PC-9 (cell line): ENCODE measurements around the gene ANLN. TPM values are rescaled to one million over a fixed set of nuclear protein-coding genes. Genes with fewer than 3 reads are reported as not detected.

Experiments
- BruUV-seq: library from RNA; stranded (reverse); fragments of 400-500 nt; replicated peaks from 2 replicates; lab custom pipeline; 2021; lab: Mats Ljungman, UMichigan
- CTCF ChIA-PET: fragments of 300-600 bp; sonication (Branson Sonifier 250); formaldehyde crosslinking; loops from one replicate; lab custom pipeline; 2022; ENCODE audit warnings: antibody characterized with exemption; lab: Charles Lee
- POLR2A ChIA-PET: fragments of 300-600 bp; sonication (Branson Sonifier 250); formaldehyde crosslinking; loops from one replicate; lab custom pipeline; 2022; ENCODE audit warnings: antibody characterized with exemption; ENCODE audit not compliant: unreplicated experiment; lab: Charles Lee
- DNase-seq, 2 experiments: peaks; one replicate each; pipeline versions ENCODE4 v3.0.0 to v3.0.0-alpha.2; 2015 to 2022; ENCODE audit warnings: mixed read lengths in 1 of 2
- H2AFZ ChIP-seq: fragments of 200-600 bp; sonication (generic); 2 replicates; pipeline ENCODE4 v1.8.1; 2017; ENCODE audit warnings: antibody characterized with exemption
- H3F3A ChIP-seq: fragments of 200-600 bp; sonication (generic); 2 replicates; pipeline ENCODE4 v1.8.1; 2017; ENCODE audit warnings: antibody characterized with exemption, mild to moderate bottlenecking, low read depth; ENCODE audit not compliant: insufficient read depth
- H3K27ac ChIP-seq: fragments of 200-600 bp; sonication (generic); 2 replicates; pipeline ENCODE4 v1.6.1; 2016; ENCODE audit warnings: mixed run types
- H3K27me3 ChIP-seq: fragments of 200-600 bp; sonication (generic); 2 replicates; pipeline ENCODE4 v1.6.1; 2016; ENCODE audit warnings: low read depth, mixed run types; ENCODE audit not compliant: insufficient read depth
- H3K36me3 ChIP-seq: fragments of 200-600 bp; sonication (generic); 2 replicates; pipeline ENCODE4 v1.6.1; 2016; ENCODE audit warnings: low read depth, mixed run types
- H3K4me1 ChIP-seq: fragments of 200-600 bp; sonication (generic); replicated peaks from 2 replicates; pipeline ENCODE4 v1.6.1; 2016; ENCODE audit warnings: mixed run types; ENCODE audit not compliant: insufficient read depth
- H3K4me2 ChIP-seq: fragments of 200-600 bp; sonication (generic); 2 replicates; pipeline ENCODE4 v1.6.1; 2017; ENCODE audit warnings: mixed run types
- H3K4me3 ChIP-seq: fragments of 200-600 bp; sonication (generic); 2 replicates; pipeline ENCODE4 v1.6.1; 2016; ENCODE audit warnings: mixed run types
- H3K79me2 ChIP-seq: fragments of 200-600 bp; sonication (generic); 2 replicates; pipeline ENCODE4 v1.6.1; 2017; ENCODE audit warnings: low read depth, mixed run types
- H3K9me2 ChIP-seq: fragments of 200-600 bp; sonication (generic); 2 replicates; pipeline ENCODE4 v1.8.1; 2017; ENCODE audit warnings: mild to moderate bottlenecking; ENCODE audit not compliant: insufficient read depth
- H3K9me3 ChIP-seq: fragments of 200-600 bp; sonication (generic); 2 replicates; pipeline ENCODE4 v1.8.1; 2016; ENCODE audit warnings: low read depth; ENCODE audit not compliant: insufficient read depth
- H4K20me1 ChIP-seq: fragments of 200-600 bp; sonication (generic); 2 replicates; pipeline ENCODE4 v1.8.1; 2017; ENCODE audit not compliant: insufficient read depth
- EZH2 ChIP-seq: fragments of 200-600 bp; sonication (generic); IDR thresholded peaks from 2 replicates; pipeline ENCODE4 v1.8.0; 2017; ENCODE audit warnings: antibody characterized with exemption, low read depth
- intact Hi-C: fragments of 100-400 bp; cut with micrococcal nuclease; formaldehyde crosslinking; loops from one replicate; pipeline ENCODE4 v1.10.0; 2022; ENCODE audit not compliant: unreplicated experiment
- total RNA-seq: library from RNA; stranded (reverse); gene quantifications from 2 replicates; pipeline ENCODE4 v1.2.3, GENCODE V29; 2021
- TF ChIP-seq, protein P1 (sequence below): fragments of 200-600 bp; sonication (generic); conservative IDR thresholded peaks from 2 replicates; pipeline ENCODE4 v1.6.1; 2017; ENCODE audit warnings: mixed run types, antibody characterized with exemption, mild to moderate bottlenecking, moderate library complexity

The ANLN gene
- total RNA-seq, 1 experiment from 2014 or later: 262 TPM

DNA sequence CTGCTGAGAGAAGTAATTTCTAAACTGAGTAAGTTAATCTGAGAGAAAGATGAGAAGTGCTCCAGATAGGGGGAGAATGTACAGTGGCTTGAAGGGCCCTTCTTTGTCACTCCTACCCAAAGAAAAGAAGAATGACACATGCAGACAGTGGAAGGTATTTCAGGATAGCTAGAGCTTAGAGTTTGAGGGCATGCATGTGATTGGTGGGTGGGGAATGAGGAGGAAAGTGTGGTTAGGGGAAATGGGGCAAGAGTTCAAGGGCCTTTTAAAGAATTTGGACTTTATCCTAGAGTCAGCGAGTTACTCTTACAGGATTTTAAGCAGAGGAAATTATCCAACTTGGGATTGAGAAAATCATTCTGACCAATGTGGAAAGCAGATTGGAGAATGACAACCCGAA lies 50.0 kb downstream of the ANLN start:
- peaks cover 5% of the 10 kb centered on the region; the same call in 1 of the 2 replicates for H4K20me1 ChIP-seq
- ChIA-PET CTCF (no interaction called here), POLR2A (no interaction called here)
- no peaks in the 10 kb centered on the region for H3K9me2 ChIP-seq
- H3K4me2 ChIP-seq: no peak overlapping the region
- no peaks in the 10 kb centered on the region for H3K9me3 ChIP-seq
- no TSS peak for BruUV-seq
- no peak for DNase-seq
- peaks cover 10% of the 10 kb centered on the region; the same call in 1 of the 2 replicates for H3K79me2 ChIP-seq
- peaks cover 53% of the 10 kb centered on the region for H3K36me3 ChIP-seq
- TF ChIP-seq EZH2: no peak
- TF ChIP-seq, protein P1, sequence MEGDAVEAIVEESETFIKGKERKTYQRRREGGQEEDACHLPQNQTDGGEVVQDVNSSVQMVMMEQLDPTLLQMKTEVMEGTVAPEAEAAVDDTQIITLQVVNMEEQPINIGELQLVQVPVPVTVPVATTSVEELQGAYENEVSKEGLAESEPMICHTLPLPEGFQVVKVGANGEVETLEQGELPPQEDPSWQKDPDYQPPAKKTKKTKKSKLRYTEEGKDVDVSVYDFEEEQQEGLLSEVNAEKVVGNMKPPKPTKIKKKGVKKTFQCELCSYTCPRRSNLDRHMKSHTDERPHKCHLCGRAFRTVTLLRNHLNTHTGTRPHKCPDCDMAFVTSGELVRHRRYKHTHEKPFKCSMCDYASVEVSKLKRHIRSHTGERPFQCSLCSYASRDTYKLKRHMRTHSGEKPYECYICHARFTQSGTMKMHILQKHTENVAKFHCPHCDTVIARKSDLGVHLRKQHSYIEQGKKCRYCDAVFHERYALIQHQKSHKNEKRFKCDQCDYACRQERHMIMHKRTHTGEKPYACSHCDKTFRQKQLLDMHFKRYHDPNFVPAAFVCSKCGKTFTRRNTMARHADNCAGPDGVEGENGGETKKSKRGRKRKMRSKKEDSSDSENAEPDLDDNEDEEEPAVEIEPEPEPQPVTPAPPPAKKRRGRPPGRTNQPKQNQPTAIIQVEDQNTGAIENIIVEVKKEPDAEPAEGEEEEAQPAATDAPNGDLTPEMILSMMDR: no peak
- peaks cover 31% of the 10 kb centered on the region for H3F3A ChIP-seq
- no peak overlapping the region for H3K4me3 ChIP-seq
- no peaks in the 10 kb centered on the region for H3K4me1 ChIP-seq
- intact Hi-C loops: loop anchor here (2.0 kb wide), 1 partner anchor 759 kb away; no protein-coding TSS in a partner anchor
- no peaks in the 10 kb centered on the region for H3K27me3 ChIP-seq
- no peak overlapping the region for H2AFZ ChIP-seq
- H3K27ac ChIP-seq: no peak overlapping the region

DNA sequence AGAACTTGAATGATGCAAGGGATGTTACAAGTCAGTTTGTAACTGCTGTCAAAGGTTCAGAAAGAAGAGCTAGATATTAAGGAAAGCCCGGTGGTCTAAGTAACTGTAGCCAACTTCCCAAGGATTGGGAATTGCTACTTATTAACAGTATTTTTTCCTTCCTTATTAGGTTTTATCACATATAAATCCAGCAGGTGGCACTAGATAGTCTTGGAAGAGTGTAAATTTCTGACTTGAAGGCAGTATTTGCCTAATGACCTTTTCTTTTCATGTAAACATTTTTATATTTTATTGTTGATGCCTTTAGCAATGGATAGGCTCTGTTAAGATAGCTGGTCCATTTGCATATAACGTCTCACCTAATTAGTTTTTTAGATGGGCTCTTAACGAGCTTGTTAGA lies 51.2 kb downstream of the ANLN start:
- Histone ChIP-seq H3K36me3 (peaks cover 63% of the 10 kb centered on the region), H3K9me3 (0 out of 2 replicates have a peak, but pooled peaks cover 4% of the 10 kb centered on the region), H2AFZ (no peak overlapping the region), H3K27ac (no peak overlapping the region), H3K4me1 (no peaks in the 10 kb centered on the region), H3K79me2 (peaks cover 8% of the 10 kb centered on the region; the same call in 1 of the 2 replicates), H3K4me3 (no peak overlapping the region), H3K4me2 (no peak overlapping the region), H3K9me2 (no peaks in the 10 kb centered on the region), H3F3A (peaks cover 40% of the 10 kb centered on the region; the same call in 1 of the 2 replicates), H3K27me3 (no peaks in the 10 kb centered on the region), H4K20me1 (peaks cover 5% of the 10 kb centered on the region; the same call in 1 of the 2 replicates)
- peak in 1 of 2 experiments; percentile 51 for DNase-seq
- ChIA-PET POLR2A (no interaction called here), CTCF (interaction anchor here (0.6 to 1.5 kb wide), 6 partner anchors 14 to 758 kb away, joined by 3 to 6 read pairs (median 4); no protein-coding TSS in a partner anchor)
- TF ChIP-seq EZH2: no peak
- TF ChIP-seq, protein P1: peak; percentile 74
- intact Hi-C loops: loop anchor here (2.0 kb wide), 1 partner anchor 758 kb away; no protein-coding TSS in a partner anchor
- BruUV-seq: no TSS peak

DNA sequence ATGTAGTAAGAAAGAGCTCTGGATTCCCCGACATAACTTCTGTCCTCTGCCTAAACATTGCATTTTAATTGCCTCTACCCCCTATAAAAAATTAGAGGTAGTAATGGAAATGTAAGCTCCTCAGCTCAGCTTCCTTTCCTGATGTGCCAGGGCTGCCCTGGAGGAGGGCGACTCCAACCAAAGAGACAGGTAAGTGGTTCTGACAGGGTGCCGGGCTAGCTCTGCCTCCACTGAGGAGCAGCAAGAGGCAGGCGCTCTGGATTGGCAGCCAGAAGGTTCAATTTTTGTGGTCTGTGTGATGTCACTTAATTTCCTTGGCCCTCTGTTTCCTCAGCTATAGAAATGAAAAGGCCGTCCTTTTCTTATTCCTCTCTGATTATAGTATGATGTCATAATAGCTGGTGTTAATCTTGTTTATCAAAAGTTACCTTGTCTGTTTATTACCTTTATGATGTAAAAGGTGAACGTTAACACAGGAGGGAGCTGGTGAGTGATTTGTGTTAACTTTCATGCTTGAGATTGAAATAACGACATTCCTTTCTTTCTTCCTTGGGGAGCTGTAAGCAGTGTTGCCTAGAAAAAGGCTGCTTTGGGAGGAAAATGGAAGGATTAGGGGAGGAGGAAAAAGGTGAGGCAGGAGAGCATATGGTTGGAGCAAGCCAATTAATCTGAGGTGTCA lies 51.8 kb downstream of the ANLN start:
- H3K79me2 ChIP-seq: peaks cover 2% of the 10 kb centered on the region; the same call in 1 of the 2 replicates
- H3K9me3 ChIP-seq: 0 out of 2 replicates have a peak, but pooled peaks cover 4% of the 10 kb centered on the region
- no peaks in the 10 kb centered on the region for H3K4me1 ChIP-seq
- ChIA-PET POLR2A (interaction anchor here (0.6 kb wide), 1 partner anchor 303 kb away, joined by 5 read pairs; no protein-coding TSS in a partner anchor), CTCF (interaction anchor here (0.6 to 1.5 kb wide), 6 partner anchors 15 to 757 kb away, joined by 3 to 6 read pairs (median 4); no protein-coding TSS in a partner anchor)
- H2AFZ ChIP-seq: no peak overlapping the region
- intact Hi-C loops: loop anchor here (2.0 kb wide), 1 partner anchor 757 kb away; no protein-coding TSS in a partner anchor
- no peak for DNase-seq
- TF ChIP-seq, protein P1: no peak
- TF ChIP-seq EZH2: no peak
- no peaks in the 10 kb centered on the region for H3K27me3 ChIP-seq
- H3K4me3 ChIP-seq: no peak overlapping the region
- no peak overlapping the region for H3K4me2 ChIP-seq
- H3F3A ChIP-seq: peaks cover 38% of the 10 kb centered on the region; the same call in 1 of the 2 replicates
- H3K9me2 ChIP-seq: no peaks in the 10 kb centered on the region
- peaks cover 63% of the 10 kb centered on the region for H3K36me3 ChIP-seq
- no TSS peak for BruUV-seq
- peaks cover 5% of the 10 kb centered on the region; the same call in 1 of the 2 replicates for H4K20me1 ChIP-seq
- H3K27ac ChIP-seq: no peak overlapping the region
